Neutrophil (primary cell): Measurements from ENCODE around the gene KRT78.

Experiments
- H3K27ac ChIP-seq: fragments of 200-600 bp; sonication (generic); 2 replicates; pipeline ENCODE4 v1.5.1; 2016; ENCODE audit warnings: mild to moderate bottlenecking, moderate library complexity
- H3K27me3 ChIP-seq: fragments of 200-600 bp; sonication (generic); 2 replicates; pipeline ENCODE4 v1.6.0; 2016; ENCODE audit warnings: mild to moderate bottlenecking
- H3K36me3 ChIP-seq: fragments of 200-600 bp; sonication (generic); 2 replicates; pipeline ENCODE4 v1.5.1; 2017
- H3K4me1 ChIP-seq, 2 experiments: fragments of 200-600 bp in 1 of 2; sonication (generic) in 1 of 2; 1 replicate in 1 of 2; 2 replicates in 1 of 2; pipeline versions ENCODE4 v1.5.1 to v1.6.1; 2013 to 2016; ENCODE audit warnings: low read depth in 1 of 2, low read length in 1 of 2, mild to moderate bottlenecking in 1 of 2, moderate library complexity in 1 of 2; ENCODE audit not compliant: control insufficient read depth in 1 of 2, insufficient read depth in 1 of 2
- H3K4me3 ChIP-seq, 2 experiments: fragments of 200-600 bp in 1 of 2; sonication (generic) in 1 of 2; 1 replicate in 1 of 2; 2 replicates in 1 of 2; pipeline ENCODE4 v1.5.1; 2013 to 2016; ENCODE audit warnings: low read depth in 1 of 2, low read length in 1 of 2, mild to moderate bottlenecking in 1 of 2, moderate library complexity in 1 of 2
- H3K9me3 ChIP-seq: fragments of 200-600 bp; sonication (generic); 2 replicates; pipeline ENCODE4 v1.5.1; 2016
- CTCF ChIP-seq: fragments of 200-600 bp; sonication (generic); IDR thresholded peaks from 2 replicates; pipeline ENCODE4 v1.5.1; 2016; ENCODE audit warnings: antibody characterized with exemption

KRT78 gene

GRCh38 chr12:52826611-52827498 is 21.9 kb downstream of the KRT78 start:
- Histone ChIP-seq H3K27ac (no peak overlapping the region), H3K4me1 (no peaks in the 10 kb centered on the region), H3K4me3 (no peak overlapping the region), H3K9me3 (no peaks in the 10 kb centered on the region), H3K27me3 (no peaks in the 10 kb centered on the region), H3K36me3 (no peaks in the 10 kb centered on the region)
- no peak for TF ChIP-seq CTCF

- no peaks in the 10 kb centered on the region for H3K27me3 ChIP-seq
- no peak for TF ChIP-seq CTCF
- H3K4me1 ChIP-seq: no peaks in the 10 kb centered on the region
- no peak overlapping the region for H3K27ac ChIP-seq
- no peaks in the 10 kb centered on the region for H3K9me3 ChIP-seq
- H3K36me3 ChIP-seq: no peaks in the 10 kb centered on the region
- no peak overlapping the region for H3K4me3 ChIP-seq
Measured at GRCh38 chr12:52825961-52826360, 22.8 kb downstream of the KRT78 start.

GRCh38 chr12:52824741-52825410 is 23.9 kb downstream of the KRT78 start:
- no peak overlapping the region for H3K4me3 ChIP-seq
- no peaks in the 10 kb centered on the region for H3K9me3 ChIP-seq
- no peaks in the 10 kb centered on the region for H3K27me3 ChIP-seq
- no peaks in the 10 kb centered on the region for H3K36me3 ChIP-seq
- no peak for TF ChIP-seq CTCF
- H3K27ac ChIP-seq: no peak overlapping the region
- H3K4me1 ChIP-seq: no peaks in the 10 kb centered on the region

- H3K36me3 ChIP-seq: no peaks in the 10 kb centered on the region
- TF ChIP-seq CTCF: no peak
- H3K4me1 ChIP-seq: no peaks in the 10 kb centered on the region
- no peak overlapping the region for H3K4me3 ChIP-seq
- no peaks in the 10 kb centered on the region for H3K9me3 ChIP-seq
- no peak overlapping the region for H3K27ac ChIP-seq
- peaks cover 2% of the 10 kb centered on the region for H3K27me3 ChIP-seq
Measured at GRCh38 chr12:52823761-52824450, 24.9 kb downstream of the KRT78 start.

GRCh38 chr12:52822771-52823510 is 25.9 kb downstream of the KRT78 start:
- Histone ChIP-seq H3K27ac (no peak overlapping the region), H3K36me3 (no peaks in the 10 kb centered on the region), H3K27me3 (peaks cover 9% of the 10 kb centered on the region), H3K9me3 (no peaks in the 10 kb centered on the region), H3K4me3 (no peak overlapping the region), H3K4me1 (no peaks in the 10 kb centered on the region)
- TF ChIP-seq CTCF: no peak
